GM23338 (cell line): ENCODE data around the gene CD300LB.

Source experiments
- CTCF ChIP-seq, 2 experiments: fragments of 200-600 bp in 1 of 2; sonication (generic) in 1 of 2; conservative IDR thresholded peaks; 2 replicates each; pipeline versions ENCODE4 v1.5.1 to v1.6.1; 2016 to 2017; ENCODE audit warnings: antibody characterized with exemption in 2 of 2, low read depth in 2 of 2, mild to moderate bottlenecking in 2 of 2, moderate library complexity in 1 of 2
- JUNB ChIP-seq: IDR thresholded peaks from one replicate; pipeline ENCODE4 v1.6.1; 2016; ENCODE audit warnings: antibody characterized with exemption; ENCODE audit not compliant: unreplicated experiment
- POLR2AphosphoS5 ChIP-seq: IDR thresholded peaks from 2 replicates; pipeline ENCODE4 v1.6.1; 2016; ENCODE audit warnings: antibody characterized with exemption, low read depth
- REST ChIP-seq: IDR thresholded peaks from one replicate; pipeline ENCODE4 v1.6.1; 2018; ENCODE audit warnings: antibody characterized with exemption; ENCODE audit not compliant: unreplicated experiment
- STAT1 ChIP-seq: IDR thresholded peaks from one replicate; pipeline ENCODE4 v1.6.1; 2016; ENCODE audit warnings: antibody characterized with exemption; ENCODE audit not compliant: unreplicated experiment

GRCh38 chr17:74499992-74500391 is 31.3 kb downstream of the CD300LB start:
- TF ChIP-seq POLR2AphosphoS5 (no peak), REST (no peak), CTCF (conservative IDR thresholded peaks at IDR 0.05; ENCODE audit: low read depth in 2 of 2) (no peak), JUNB (no peak), STAT1 (no peak)
